GM19438 (cell line): Measurements from ENCODE around the gene PRKCA.
"Not testable (repeated sequence)": the region's sequence is repeated elsewhere in the genome, so short reads cannot be mapped to it uniquely, and the experiment has no call there.

ENCODE experiments used
- ATAC-seq: cut with Tn5 transposase; IDR thresholded peaks from one replicate; pipeline ENCODE4 v1.9.1; 2021; ENCODE audit warnings: low read depth; ENCODE audit not compliant: unreplicated experiment

Gene PRKCA

GRCh38 chr17:66322764-66323163 is 20.4 kb downstream of the PRKCA start:
- no peak for ATAC-seq

GRCh38 chr17:66324381-66325004 is 22.1 kb downstream of the PRKCA start:
- ATAC-seq = not testable (repeated sequence)

GRCh38 chr17:66326476-66327047 is 24.1 kb downstream of the PRKCA start:
- no peak for ATAC-seq

GRCh38 chr17:66330646-66331037 is 28.2 kb downstream of the PRKCA start:
- ATAC-seq = no peak

- ATAC-seq = no peak
Measured at GRCh38 chr17:66331038-66331816, 28.8 kb downstream of the PRKCA start.

GRCh38 chr17:66335797-66336196 is 33.4 kb downstream of the PRKCA start:
- ATAC-seq = no peak

- ATAC-seq = no peak
Measured at GRCh38 chr17:66337268-66337667, 34.9 kb downstream of the PRKCA start.

GRCh38 chr17:66337866-66338485 is 35.6 kb downstream of the PRKCA start:
- ATAC-seq = no peak

GRCh38 chr17:66338937-66339336 is 36.5 kb downstream of the PRKCA start:
- ATAC-seq = no peak

- ATAC-seq = no peak
Measured at GRCh38 chr17:66339561-66339960, 37.1 kb downstream of the PRKCA start.

- ATAC-seq = no peak
Measured at GRCh38 chr17:66340720-66341119, 38.3 kb downstream of the PRKCA start.

GRCh38 chr17:66341462-66341861 is 39.0 kb downstream of the PRKCA start:
- no peak for ATAC-seq

- not testable (repeated sequence) for ATAC-seq
Measured at GRCh38 chr17:66342263-66342662, 39.9 kb downstream of the PRKCA start.

- ATAC-seq = no peak
Measured at GRCh38 chr17:66343531-66344078, 41.2 kb downstream of the PRKCA start.

GRCh38 chr17:66344473-66344872 is 42.1 kb downstream of the PRKCA start:
- no peak for ATAC-seq

- ATAC-seq = no peak
Measured at GRCh38 chr17:66345264-66345663, 42.9 kb downstream of the PRKCA start.

- ATAC-seq = not testable (repeated sequence)
Measured at GRCh38 chr17:66345949-66346638, 43.7 kb downstream of the PRKCA start.

- ATAC-seq = no peak
Measured at GRCh38 chr17:66347661-66348514, 45.5 kb downstream of the PRKCA start.

- no peak for ATAC-seq
Measured at GRCh38 chr17:66348584-66349165, 46.3 kb downstream of the PRKCA start.
